HFF-Myc (cell line): ENCODE measurements around the gene CNGA4.
A peak's percentile ranks its signal among the peaks of the same experiment; 100 is the strongest.

Experiments
- DNase-seq: peaks from one replicate; pipeline ENCODE4 v3.0.0-alpha.2; 2011; ENCODE audit warnings: low read depth; ENCODE audit errors: extremely low read depth
- H3K4me3 ChIP-seq: replicated peaks from 2 replicates; pipeline ENCODE4 v1.5.1; 2011; ENCODE audit warnings: low read depth, mild to moderate bottlenecking, control low read depth, low read length
- TF ChIP-seq, protein P1 (sequence below): IDR thresholded peaks from 2 replicates; pipeline ENCODE4 v1.5.1; 2012; ENCODE audit warnings: mild to moderate bottlenecking, low read depth, low read length, control low read depth; ENCODE audit errors: missing control alignments

The CNGA4 gene

DNA sequence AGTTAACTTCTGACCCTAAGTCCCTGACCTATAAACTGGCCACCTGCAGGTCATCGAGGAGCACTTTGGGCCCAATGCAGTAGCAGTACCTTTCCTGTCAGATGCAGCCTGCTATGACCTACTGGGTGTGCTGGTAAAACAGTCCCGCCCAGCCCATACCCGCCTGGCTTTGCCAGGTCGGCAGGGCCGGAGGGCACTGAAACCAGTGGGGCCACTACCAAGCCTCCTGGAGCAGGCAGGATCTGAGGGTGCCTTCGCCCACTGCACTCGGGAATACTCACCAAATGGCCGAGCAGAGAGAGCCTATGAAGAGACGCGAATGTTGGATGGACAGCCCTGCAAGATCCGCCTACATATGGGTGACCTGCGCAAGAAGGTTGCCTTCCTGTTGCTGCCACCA is 29.1 kb upstream of the CNGA4 start:
- TF ChIP-seq, protein P1, sequence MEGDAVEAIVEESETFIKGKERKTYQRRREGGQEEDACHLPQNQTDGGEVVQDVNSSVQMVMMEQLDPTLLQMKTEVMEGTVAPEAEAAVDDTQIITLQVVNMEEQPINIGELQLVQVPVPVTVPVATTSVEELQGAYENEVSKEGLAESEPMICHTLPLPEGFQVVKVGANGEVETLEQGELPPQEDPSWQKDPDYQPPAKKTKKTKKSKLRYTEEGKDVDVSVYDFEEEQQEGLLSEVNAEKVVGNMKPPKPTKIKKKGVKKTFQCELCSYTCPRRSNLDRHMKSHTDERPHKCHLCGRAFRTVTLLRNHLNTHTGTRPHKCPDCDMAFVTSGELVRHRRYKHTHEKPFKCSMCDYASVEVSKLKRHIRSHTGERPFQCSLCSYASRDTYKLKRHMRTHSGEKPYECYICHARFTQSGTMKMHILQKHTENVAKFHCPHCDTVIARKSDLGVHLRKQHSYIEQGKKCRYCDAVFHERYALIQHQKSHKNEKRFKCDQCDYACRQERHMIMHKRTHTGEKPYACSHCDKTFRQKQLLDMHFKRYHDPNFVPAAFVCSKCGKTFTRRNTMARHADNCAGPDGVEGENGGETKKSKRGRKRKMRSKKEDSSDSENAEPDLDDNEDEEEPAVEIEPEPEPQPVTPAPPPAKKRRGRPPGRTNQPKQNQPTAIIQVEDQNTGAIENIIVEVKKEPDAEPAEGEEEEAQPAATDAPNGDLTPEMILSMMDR, result no peak
- no peak overlapping the region for H3K4me3 ChIP-seq
- no peak for DNase-seq

DNA sequence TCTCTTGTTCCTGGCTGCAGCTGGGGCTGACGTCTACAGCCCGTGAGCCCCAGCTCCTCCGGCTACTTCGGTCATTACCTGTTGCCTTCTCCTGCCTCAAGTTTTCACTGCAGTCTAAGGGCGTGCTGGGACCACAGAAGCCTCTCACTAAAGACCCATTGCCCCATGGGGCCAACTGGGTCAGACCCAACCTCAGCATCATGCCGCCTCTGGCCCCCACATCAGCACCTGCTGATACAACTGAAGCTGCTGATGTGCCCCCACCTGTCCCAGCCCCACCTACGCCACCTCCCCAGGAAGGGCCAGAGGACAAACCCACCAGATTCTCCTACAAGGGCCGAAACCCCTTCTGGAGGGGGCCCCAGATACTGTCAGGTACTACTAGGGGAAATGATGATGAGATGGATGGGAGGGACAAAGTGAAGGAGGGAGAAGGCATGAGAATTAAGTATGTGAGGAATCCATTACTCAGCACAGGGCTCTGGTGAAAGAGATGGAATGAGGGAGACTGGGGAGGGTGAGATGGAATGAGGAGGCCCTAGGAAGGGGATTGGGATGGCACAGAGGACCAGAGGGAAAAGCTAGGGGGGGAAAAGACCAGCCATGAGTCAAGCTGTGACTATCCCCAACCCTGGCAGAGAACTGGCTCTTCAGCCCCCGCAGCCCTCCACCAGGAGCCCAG is 28.5 kb upstream of the CNGA4 start:
- TF ChIP-seq, protein P1, result no peak
- no peak overlapping the region for H3K4me3 ChIP-seq
- no peak for DNase-seq

DNA sequence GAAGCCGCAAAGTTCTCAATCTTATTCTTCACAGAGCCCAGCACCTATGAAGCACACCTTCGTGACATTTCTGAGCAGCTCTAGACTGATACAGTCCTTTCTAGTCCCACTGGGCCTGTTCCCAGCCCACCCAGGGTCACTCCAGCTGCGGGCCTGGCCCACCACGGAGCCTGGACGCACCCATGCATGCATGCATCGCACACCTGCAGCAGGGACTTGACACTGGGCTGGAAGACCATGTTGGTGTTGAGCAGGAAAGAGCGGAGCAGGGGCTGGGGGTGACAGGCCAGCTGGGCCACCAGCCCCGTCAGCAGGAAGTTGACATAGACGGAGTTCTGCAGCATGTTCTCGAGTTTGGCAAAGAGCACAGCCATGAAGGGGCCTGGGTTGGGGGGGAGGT is 24.4 kb upstream of the CNGA4 start:
- H3K4me3 ChIP-seq, result no peak overlapping the region
- TF ChIP-seq, protein P1, result no peak
- no peak for DNase-seq

DNA sequence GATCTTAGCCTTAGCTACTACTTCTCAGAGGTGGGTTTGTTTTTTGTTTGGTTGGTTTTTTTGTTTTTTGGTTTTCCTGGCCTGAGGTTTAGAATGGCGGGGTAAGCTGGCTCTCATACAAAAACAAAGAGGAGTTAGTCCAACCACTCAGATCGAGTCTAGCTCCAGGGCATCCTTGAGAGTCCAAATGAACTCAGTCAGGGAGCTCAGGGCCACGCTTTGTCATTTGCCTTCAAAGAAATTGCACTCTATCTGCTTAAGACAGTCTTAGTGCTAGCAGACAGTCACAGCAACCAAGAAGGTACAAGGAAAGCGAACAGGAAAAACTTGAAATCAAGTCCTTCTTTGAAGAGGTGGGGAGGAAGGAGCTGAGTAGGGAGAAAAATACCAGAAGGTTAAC is 22.4 kb upstream of the CNGA4 start:
- no peak overlapping the region for H3K4me3 ChIP-seq
- DNase-seq, result no peak
- TF ChIP-seq, protein P1, result no peak

DNA sequence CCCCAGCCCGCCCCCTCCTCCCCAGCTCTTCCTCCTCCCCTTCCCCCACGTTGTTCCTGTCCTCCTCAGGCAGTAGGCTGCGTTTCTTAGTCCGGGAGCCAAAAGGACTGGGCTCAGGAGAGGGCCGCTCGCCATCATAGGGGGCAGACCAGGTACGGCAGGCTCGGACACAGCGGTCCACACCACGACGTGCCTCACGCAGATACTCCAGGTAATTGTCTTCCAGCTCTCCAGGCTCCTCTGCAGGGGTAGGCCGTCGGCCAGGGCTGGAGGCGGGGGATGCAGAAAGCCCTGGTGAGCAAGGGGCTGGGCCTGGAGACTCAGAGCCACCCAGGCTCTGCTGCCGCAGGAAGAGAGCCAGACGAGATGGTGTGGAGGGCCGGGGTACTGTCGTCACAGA is 21.2 kb upstream of the CNGA4 start:
- TF ChIP-seq, protein P1, result no peak
- no peak for DNase-seq
- H3K4me3 ChIP-seq, result no peak overlapping the region

DNA sequence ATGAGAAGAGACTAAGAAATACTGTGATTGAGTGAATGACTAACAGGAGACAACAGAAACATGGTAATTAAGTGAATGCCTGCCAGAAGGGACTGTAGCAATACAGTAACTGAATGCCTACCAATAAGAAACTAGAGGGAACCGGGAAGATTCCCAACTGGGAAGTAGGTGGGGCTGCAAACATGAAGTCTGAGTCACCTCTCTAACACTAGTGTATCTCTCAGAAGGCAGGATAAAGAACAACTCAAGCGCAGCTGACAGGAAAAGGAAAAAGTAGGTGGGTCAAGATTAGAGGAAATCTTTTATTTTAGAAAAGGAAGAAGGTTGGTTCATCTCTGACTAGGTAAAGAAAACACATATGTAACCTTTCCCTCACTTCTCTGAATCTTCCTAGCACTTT is 19.5 kb upstream of the CNGA4 start:
- peak; percentile 65 for DNase-seq
- H3K4me3 ChIP-seq, result no peak overlapping the region
- TF ChIP-seq, protein P1, result no peak

DNA sequence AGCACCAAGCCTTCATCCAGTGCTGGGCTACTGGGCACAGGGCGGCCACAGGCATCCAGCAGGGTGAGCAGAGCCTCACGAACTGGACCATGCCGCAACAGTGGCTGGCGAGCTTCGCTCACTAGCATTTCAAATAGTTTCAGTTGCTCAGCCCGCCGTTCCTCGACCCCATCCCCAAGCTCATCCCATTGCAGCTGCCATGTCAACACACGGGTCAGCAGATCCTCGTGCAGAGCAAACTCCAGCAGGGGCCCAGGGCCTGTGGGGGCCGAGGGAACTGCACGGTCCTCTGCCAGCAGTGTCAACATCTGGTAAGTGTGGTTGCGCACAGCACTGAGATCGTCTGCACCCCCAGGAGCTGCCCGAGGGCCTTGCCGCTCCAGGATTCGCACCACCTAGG is 15.0 kb upstream of the CNGA4 start:
- no peak for DNase-seq
- TF ChIP-seq, protein P1, result no peak
- no peak overlapping the region for H3K4me3 ChIP-seq
